Endothelial cell of umbilical vein (primary cell): ENCODE data around the gene PARP3.

Experiments
- CTCF ChIP-seq, 2 donors: IDR thresholded peaks; 1 replicate in 1 of 2; 2 replicates in 1 of 2; pipeline ENCODE4 v1.5.1; 2011; ENCODE audit warnings: low read length in 2 of 2, mild to moderate bottlenecking in 2 of 2, moderate library complexity in 2 of 2, control low read depth in 1 of 2, inconsistent platforms in 1 of 2, low read depth in 1 of 2; ENCODE audit not compliant: insufficient read depth in 1 of 2; ENCODE audit errors: extremely low read depth in 1 of 2
- EZH2 ChIP-seq: IDR thresholded peaks from 2 replicates; pipeline ENCODE4 v1.6.1; 2012; ENCODE audit warnings: borderline replicate concordance, low read depth, mild to moderate bottlenecking, moderate library complexity, low read length, inconsistent platforms; ENCODE audit not compliant: severe bottlenecking
- FOS ChIP-seq: IDR thresholded peaks from 2 replicates; pipeline ENCODE4 v1.6.1; 2011; ENCODE audit warnings: mild to moderate bottlenecking, low read length, moderate library complexity, borderline replicate concordance; ENCODE audit not compliant: insufficient read depth
- MYC ChIP-seq: IDR thresholded peaks from one replicate; pipeline ENCODE4 v1.6.1; 2011; ENCODE audit warnings: mild to moderate bottlenecking, low read depth, low read length
- POLR2A ChIP-seq: IDR thresholded peaks from 2 replicates; pipeline ENCODE4 v1.6.1; 2012; ENCODE audit warnings: low read depth, mild to moderate bottlenecking, control low read depth, low read length

- TF ChIP-seq POLR2A (no peak), CTCF (IDR thresholded peaks at IDR 0.05; ENCODE audit: extremely low read depth in 1 of 2, insufficient read depth in 1 of 2, low read depth in 1 of 2, low read length in 2 of 2) (no peak), EZH2 (no peak), FOS (no peak), MYC (no peak)
Observed at GRCh38 chr3:51929420-51930003, 12.7 kb upstream of the PARP3 start.
